H9 (cell line): ENCODE data around the gene PGRMC1. TPM values are rescaled to one million over a fixed set of nuclear protein-coding genes. Genes with fewer than 3 reads are reported as not detected.

Experiments
- DNase-seq: peaks from one replicate; pipeline ENCODE4 v3.0.0-alpha.2; 2017
- H2AFZ ChIP-seq: one replicate; pipeline ENCODE4 v1.6.1; 2013; ENCODE audit warnings: mild to moderate bottlenecking, low read length, control low read depth, moderate library complexity
- H2AK5ac ChIP-seq: 2 replicates; pipeline ENCODE4 v1.6.1; 2013; ENCODE audit warnings: low read length, control low read depth, mixed read lengths; ENCODE audit not compliant: insufficient read length
- H2BK120ac ChIP-seq: one replicate; pipeline ENCODE4 v1.6.1; 2013; ENCODE audit warnings: low read depth, mild to moderate bottlenecking, low read length, control low read depth, inconsistent platforms; ENCODE audit not compliant: poor library complexity, severe bottlenecking
- H2BK12ac ChIP-seq: 2 replicates; pipeline ENCODE4 v1.6.1; 2013; ENCODE audit warnings: low read length, control low read depth, mixed read lengths, low read depth; ENCODE audit not compliant: insufficient read length
- H2BK15ac ChIP-seq: 2 replicates; pipeline ENCODE4 v1.6.1; 2013; ENCODE audit warnings: low read depth, low read length, control low read depth
- H2BK20ac ChIP-seq: one replicate; pipeline ENCODE4 v1.6.1; 2013; ENCODE audit warnings: low read depth, mild to moderate bottlenecking, low read length, control low read depth, inconsistent platforms; ENCODE audit not compliant: poor library complexity, severe bottlenecking
- H2BK5ac ChIP-seq: 2 replicates; pipeline ENCODE4 v1.6.1; 2013; ENCODE audit warnings: low read length, control low read depth, mixed read lengths; ENCODE audit not compliant: insufficient read length
- H3K14ac ChIP-seq: 2 replicates; pipeline ENCODE4 v1.6.1; 2013; ENCODE audit warnings: low read length, control low read depth; ENCODE audit not compliant: insufficient read depth
- H3K18ac ChIP-seq: 2 replicates; pipeline ENCODE4 v1.6.1; 2013; ENCODE audit warnings: low read depth, mild to moderate bottlenecking, mixed read lengths, low read length, control low read depth; ENCODE audit not compliant: insufficient read length
- H3K23ac ChIP-seq: 2 replicates; pipeline ENCODE4 v1.6.1; 2013; ENCODE audit warnings: low read length, control low read depth, mixed read lengths, low read depth; ENCODE audit not compliant: insufficient read length
- H3K23me2 ChIP-seq: 2 replicates; pipeline ENCODE4 v1.6.1; 2013; ENCODE audit warnings: low read depth, mild to moderate bottlenecking, mixed read lengths, low read length, control low read depth; ENCODE audit not compliant: insufficient read length, poor library complexity, severe bottlenecking
- H3K27ac ChIP-seq: 2 replicates; pipeline ENCODE4 v1.5.1; 2013; ENCODE audit warnings: low read length, control low read depth, mixed read lengths, low read depth; ENCODE audit not compliant: insufficient read length
- H3K27me3 ChIP-seq: 2 replicates; pipeline ENCODE4 v1.6.1; 2013; ENCODE audit warnings: low read length, control low read depth, inconsistent platforms; ENCODE audit not compliant: insufficient read depth
- H3K4ac ChIP-seq: 2 replicates; pipeline ENCODE4 v1.6.1; 2013; ENCODE audit warnings: low read depth, mild to moderate bottlenecking, control low read depth, inconsistent platforms, low read length, moderate library complexity
- H3K4me1 ChIP-seq: 2 replicates; pipeline ENCODE4 v1.6.1; 2013; ENCODE audit warnings: low read length, control low read depth, inconsistent platforms; ENCODE audit not compliant: insufficient read depth
- H3K4me2 ChIP-seq: 2 replicates; pipeline ENCODE4 v1.6.1; 2013; ENCODE audit warnings: low read length, control low read depth, mixed read lengths; ENCODE audit not compliant: insufficient read length, insufficient read depth
- H3K56ac ChIP-seq: 2 replicates; pipeline ENCODE4 v1.6.1; 2013; ENCODE audit warnings: low read depth, mild to moderate bottlenecking, mixed read lengths, low read length, control low read depth; ENCODE audit not compliant: insufficient read length
- H3K79me1 ChIP-seq: 2 replicates; pipeline ENCODE4 v1.6.1; 2013; ENCODE audit warnings: low read depth, mild to moderate bottlenecking, moderate library complexity, low read length, control low read depth, inconsistent platforms; ENCODE audit not compliant: insufficient read depth, poor library complexity, severe bottlenecking
- H3K79me2 ChIP-seq: 2 replicates; pipeline ENCODE4 v1.6.1; 2013; ENCODE audit warnings: low read length, control low read depth, inconsistent platforms; ENCODE audit not compliant: insufficient read depth
- H3K9ac ChIP-seq: 2 replicates; pipeline ENCODE4 v1.6.1; 2013; ENCODE audit warnings: low read length, control low read depth, mixed read lengths; ENCODE audit not compliant: insufficient read length; ENCODE audit errors: extremely low read depth
- H3K9me3 ChIP-seq: one replicate; pipeline ENCODE4 v1.6.1; 2013; ENCODE audit warnings: low read depth, low read length, inconsistent platforms; ENCODE audit not compliant: control insufficient read depth
- H3T11ph ChIP-seq: one replicate; pipeline ENCODE4 v1.6.1; 2013; ENCODE audit warnings: mild to moderate bottlenecking, low read length, control low read depth, inconsistent platforms
- H4K20me1 ChIP-seq: one replicate; pipeline ENCODE4 v1.6.1; 2013; ENCODE audit not compliant: control insufficient read depth, insufficient read length, insufficient read depth
- H4K5ac ChIP-seq: 2 replicates; pipeline ENCODE4 v1.6.1; 2013; ENCODE audit warnings: low read depth, mild to moderate bottlenecking, mixed read lengths, low read length, control low read depth; ENCODE audit not compliant: insufficient read length
- H4K8ac ChIP-seq: replicated peaks from 2 replicates; pipeline ENCODE4 v1.6.1; 2013; ENCODE audit warnings: low read length, control low read depth, mixed read lengths, low read depth; ENCODE audit not compliant: insufficient read length
- H4K91ac ChIP-seq: 2 replicates; pipeline ENCODE4 v1.6.1; 2013; ENCODE audit warnings: low read depth, mild to moderate bottlenecking, moderate library complexity, mixed read lengths, low read length, control low read depth; ENCODE audit not compliant: insufficient read length
- H3K27ac Mint-ChIP-seq, 3 experiments: 2 replicates in 2 of 3; 3 replicates in 1 of 3; pipeline ENCODE4 v1.8.0; 2020 to 2021; ENCODE audit warnings: mixed read lengths in 3 of 3, mild to moderate bottlenecking in 1 of 3, moderate library complexity in 1 of 3
- H3K27me3 Mint-ChIP-seq: 2 replicates; pipeline ENCODE4 v1.8.0; 2021; ENCODE audit warnings: low read depth, mild to moderate bottlenecking, moderate library complexity, mixed read lengths
- H3K36me3 Mint-ChIP-seq, 3 experiments: 2 replicates in 2 of 3; 3 replicates in 1 of 3; pipeline ENCODE4 v1.8.0; 2020 to 2021; ENCODE audit warnings: low read depth in 3 of 3, mixed read lengths in 3 of 3; ENCODE audit not compliant: insufficient read depth in 1 of 3
- H3K4me1 Mint-ChIP-seq, 2 experiments: 2 replicates each; pipeline ENCODE4 v1.8.0; 2020; ENCODE audit warnings: mixed read lengths in 2 of 2
- H3K4me3 Mint-ChIP-seq, 2 experiments: 2 replicates in 1 of 2; 3 replicates in 1 of 2; pipeline ENCODE4 v1.8.0; 2020 to 2021; ENCODE audit warnings: mild to moderate bottlenecking in 2 of 2, mixed read lengths in 2 of 2, moderate library complexity in 1 of 2
- H3K9me3 Mint-ChIP-seq, 2 experiments: 2 replicates in 1 of 2; 3 replicates in 1 of 2; pipeline ENCODE4 v1.8.0; 2020; ENCODE audit warnings: mild to moderate bottlenecking in 2 of 2, mixed read lengths in 2 of 2, moderate library complexity in 1 of 2
- WGBS: extraction: QIAGEN DNeasy Blood & Tissue Kit; methylation state at CpG from one replicate; pipeline ENCODE4 v1.1.7; 2013; ENCODE audit warnings: missing lambda C conversion rate, low lambda C conversion rate, mixed read lengths; ENCODE audit not compliant: insufficient read length; ENCODE audit errors: extremely low coverage; 5-methylcytosine and 5-hydroxymethylcytosine counted together
- total RNA-seq: library from RNA; stranded (reverse); gene quantifications from 2 replicates; pipeline ENCODE4 v1.2.1, GENCODE V29; 2021
- TF ChIP-seq, protein P1 (sequence below): fragments of 200-600 bp; sonication (generic); conservative IDR thresholded peaks from 3 replicates; pipeline ENCODE4 v1.8.0; 2021; ENCODE audit warnings: antibody characterized with exemption, mild to moderate bottlenecking

Gene PGRMC1
- total RNA-seq, 1 experiment from 2014 or later, result 133 TPM

DNA sequence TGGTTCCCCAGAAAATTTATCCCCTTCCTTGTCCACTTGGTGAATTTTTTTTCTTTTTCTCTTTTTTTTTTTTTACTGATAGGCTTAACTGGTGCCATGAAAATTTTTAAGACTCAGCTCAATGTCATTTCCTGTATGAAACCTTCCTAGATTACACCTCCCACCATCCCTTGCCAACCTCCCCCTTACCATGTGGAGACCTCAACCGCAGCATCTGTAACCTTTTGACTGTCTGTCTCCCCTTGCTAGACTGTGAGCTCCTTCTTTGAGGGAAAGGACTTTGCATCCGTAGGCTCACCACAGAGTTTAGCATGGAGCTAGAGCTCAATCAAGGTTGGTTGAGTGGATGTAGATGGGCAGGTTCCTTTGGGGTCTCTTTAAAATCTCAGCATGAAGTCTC lies 5.2 kb upstream of the PGRMC1 start:
- H3K79me1 ChIP-seq, result no peaks in the 10 kb centered on the region
- no peak for DNase-seq
- H3K4ac ChIP-seq, result no peak overlapping the region
- H3K4me2 ChIP-seq, result no peak overlapping the region
- no peak overlapping the region for H3K56ac ChIP-seq
- H3K9me3 ChIP-seq, result peaks cover 13% of the 10 kb centered on the region
- WGBS, result no CpG with 5 or more reads among the region's 2 CpGs
- H3T11ph ChIP-seq, result no peak overlapping the region
- no peaks in the 10 kb centered on the region; the same call in 1 of the 2 replicates for H3K4me1 ChIP-seq
- H4K8ac ChIP-seq, result no peak overlapping the region
- no peak overlapping the region for H2AFZ ChIP-seq
- H3K9me3 Mint-ChIP-seq, result peaks cover 56 to 69% of the 10 kb centered on the region in 2 experiments
- no peak overlapping the region for H3K4me3 Mint-ChIP-seq
- H3K27me3 Mint-ChIP-seq, result peaks cover 4% of the 10 kb centered on the region
- peaks cover 21% of the 10 kb centered on the region in 2 experiments for H3K4me1 Mint-ChIP-seq
- no peak overlapping the region for H2AK5ac ChIP-seq
- H3K23me2 ChIP-seq, result peaks cover 9% of the 10 kb centered on the region
- no peak overlapping the region for H3K14ac ChIP-seq
- no peaks in the 10 kb centered on the region for H4K20me1 ChIP-seq
- no peak overlapping the region for H3K9ac ChIP-seq
- H2BK20ac ChIP-seq, result no peak overlapping the region
- no peak overlapping the region for H3K27ac ChIP-seq
- no peaks in the 10 kb centered on the region for H3K79me2 ChIP-seq
- H3K27me3 ChIP-seq, result no peaks in the 10 kb centered on the region
- no peak overlapping the region for H3K27ac Mint-ChIP-seq
- H4K5ac ChIP-seq, result no peak overlapping the region
- no peak overlapping the region for H3K23ac ChIP-seq
- H2BK15ac ChIP-seq, result no peak overlapping the region
- H4K91ac ChIP-seq, result no peak overlapping the region
- no peak overlapping the region for H2BK120ac ChIP-seq
- H2BK5ac ChIP-seq, result no peak overlapping the region
- TF ChIP-seq, protein P1, sequence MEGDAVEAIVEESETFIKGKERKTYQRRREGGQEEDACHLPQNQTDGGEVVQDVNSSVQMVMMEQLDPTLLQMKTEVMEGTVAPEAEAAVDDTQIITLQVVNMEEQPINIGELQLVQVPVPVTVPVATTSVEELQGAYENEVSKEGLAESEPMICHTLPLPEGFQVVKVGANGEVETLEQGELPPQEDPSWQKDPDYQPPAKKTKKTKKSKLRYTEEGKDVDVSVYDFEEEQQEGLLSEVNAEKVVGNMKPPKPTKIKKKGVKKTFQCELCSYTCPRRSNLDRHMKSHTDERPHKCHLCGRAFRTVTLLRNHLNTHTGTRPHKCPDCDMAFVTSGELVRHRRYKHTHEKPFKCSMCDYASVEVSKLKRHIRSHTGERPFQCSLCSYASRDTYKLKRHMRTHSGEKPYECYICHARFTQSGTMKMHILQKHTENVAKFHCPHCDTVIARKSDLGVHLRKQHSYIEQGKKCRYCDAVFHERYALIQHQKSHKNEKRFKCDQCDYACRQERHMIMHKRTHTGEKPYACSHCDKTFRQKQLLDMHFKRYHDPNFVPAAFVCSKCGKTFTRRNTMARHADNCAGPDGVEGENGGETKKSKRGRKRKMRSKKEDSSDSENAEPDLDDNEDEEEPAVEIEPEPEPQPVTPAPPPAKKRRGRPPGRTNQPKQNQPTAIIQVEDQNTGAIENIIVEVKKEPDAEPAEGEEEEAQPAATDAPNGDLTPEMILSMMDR, result no peak
- H3K18ac ChIP-seq, result no peak overlapping the region
- peaks cover 0 to 4% (median 2%) of the 10 kb centered on the region in 3 experiments; a peak in 3 of 7 replicates for H3K36me3 Mint-ChIP-seq
- H2BK12ac ChIP-seq, result no peak overlapping the region
